GM23338 (cell line): ENCODE measurements around the gene CEP250. TPM values are rescaled to one million over a fixed set of nuclear protein-coding genes. Genes with fewer than 3 reads are reported as not detected.
"Not testable (repeated sequence)": the region's sequence is repeated elsewhere in the genome, so short reads cannot be mapped to it uniquely, and the experiment has no call there.

Experiments
- ATAC-seq: fragments of 200-7000 bp; cut with Tn5 transposase; 3 replicates; pipeline ENCODE4 v1.9.1; 2020
- DNase-seq: peaks from one replicate; pipeline ENCODE4 v3.0.0-alpha.2; 2015; ENCODE audit warnings: low spot score
- H2AFZ ChIP-seq: fragments of 200-600 bp; sonication (generic); 2 replicates; pipeline ENCODE4 v1.8.0; 2016; ENCODE audit warnings: antibody characterized with exemption, mild to moderate bottlenecking, moderate library complexity
- H3F3A ChIP-seq: fragments of 200-600 bp; sonication (generic); replicated peaks from 2 replicates; pipeline ENCODE4 v1.8.0; 2017; ENCODE audit warnings: antibody characterized with exemption, mixed run types, low read depth
- H3K27ac ChIP-seq: fragments of 200-600 bp; sonication (generic); 2 replicates; pipeline ENCODE4 v1.6.1; 2016; ENCODE audit warnings: low read depth
- H3K27me3 ChIP-seq: fragments of 200-600 bp; sonication (generic); 2 replicates; pipeline ENCODE4 v1.8.0; 2016; ENCODE audit warnings: mild to moderate bottlenecking, mixed run types, moderate library complexity; ENCODE audit not compliant: insufficient read depth
- H3K36me3 ChIP-seq: fragments of 200-600 bp; sonication (generic); 2 replicates; pipeline ENCODE4 v1.8.0; 2016; ENCODE audit warnings: mild to moderate bottlenecking; ENCODE audit not compliant: insufficient read depth
- H3K4me1 ChIP-seq: fragments of 200-600 bp; sonication (generic); 2 replicates; pipeline ENCODE4 v1.8.0; 2016; ENCODE audit warnings: mild to moderate bottlenecking, moderate library complexity; ENCODE audit not compliant: insufficient read depth
- H3K4me2 ChIP-seq: fragments of 200-600 bp; sonication (generic); 2 replicates; pipeline ENCODE4 v1.7.1; 2017; ENCODE audit warnings: mixed run types
- H3K4me3 ChIP-seq: fragments of 200-600 bp; sonication (generic); 2 replicates; pipeline ENCODE4 v1.6.1; 2016; ENCODE audit warnings: mixed run types
- H3K79me2 ChIP-seq: fragments of 200-600 bp; sonication (generic); replicated peaks from 2 replicates; pipeline ENCODE4 v1.8.0; 2017; ENCODE audit warnings: mild to moderate bottlenecking; ENCODE audit not compliant: insufficient read depth
- H3K9me2 ChIP-seq: fragments of 200-600 bp; sonication (generic); 2 replicates; pipeline ENCODE4 v1.8.0; 2017; ENCODE audit not compliant: insufficient read depth
- H4K20me1 ChIP-seq: fragments of 200-600 bp; sonication (generic); replicated peaks from 2 replicates; pipeline ENCODE4 v1.8.0; 2017; ENCODE audit warnings: mild to moderate bottlenecking; ENCODE audit not compliant: insufficient read depth
- H3K27ac Mint-ChIP-seq: 2 replicates; pipeline ENCODE4 v1.8.0; 2020; ENCODE audit warnings: inconsistent platforms, mild to moderate bottlenecking, moderate library complexity, mixed read lengths
- H3K27me3 Mint-ChIP-seq: 3 replicates; pipeline ENCODE4 v1.8.0; 2022; ENCODE audit warnings: low read depth, mild to moderate bottlenecking, moderate library complexity, mixed read lengths, inconsistent platforms; ENCODE audit not compliant: insufficient read depth, poor library complexity
- H3K36me3 Mint-ChIP-seq: 3 replicates; pipeline ENCODE4 v1.8.0; 2021; ENCODE audit warnings: low read depth, mild to moderate bottlenecking, inconsistent platforms, moderate library complexity, mixed read lengths
- H3K4me1 Mint-ChIP-seq: 3 replicates; pipeline ENCODE4 v1.8.0; 2020; ENCODE audit warnings: mild to moderate bottlenecking, inconsistent platforms, mixed read lengths
- H3K4me3 Mint-ChIP-seq: 3 replicates; pipeline ENCODE4 v1.8.0; 2021; ENCODE audit warnings: moderate library complexity, mild to moderate bottlenecking, inconsistent platforms, mixed read lengths
- H3K9me3 Mint-ChIP-seq: 3 replicates; pipeline ENCODE4 v1.8.0; 2020; ENCODE audit warnings: moderate library complexity, mild to moderate bottlenecking, inconsistent platforms, mixed read lengths
- CREB1 ChIP-seq: fragments of 250-450 bp; sonication (Bioruptor Pico); IDR thresholded peaks from 2 replicates; pipeline ENCODE4 v1.5.0; 2020; ENCODE audit warnings: low read depth, mild to moderate bottlenecking, moderate library complexity
- EZH2 ChIP-seq: fragments of 200-600 bp; sonication (generic); IDR thresholded peaks from one replicate; pipeline ENCODE4 v1.8.0; 2017; ENCODE audit warnings: antibody characterized with exemption, mild to moderate bottlenecking, low read depth; ENCODE audit not compliant: unreplicated experiment
- EZH2phosphoT487 ChIP-seq: fragments of 200-600 bp; sonication (generic); IDR thresholded peaks from one replicate; pipeline ENCODE4 v1.8.1; 2018; ENCODE audit warnings: antibody characterized with exemption; ENCODE audit not compliant: unreplicated experiment
- JUNB ChIP-seq: IDR thresholded peaks from one replicate; pipeline ENCODE4 v1.6.1; 2016; ENCODE audit warnings: antibody characterized with exemption; ENCODE audit not compliant: unreplicated experiment
- ZNF114 ChIP-seq: fragments of 250-450 bp; sonication (Bioruptor Pico); IDR thresholded peaks from 2 replicates; pipeline ENCODE4 v1.5.0; 2020; ENCODE audit warnings: mild to moderate bottlenecking, moderate library complexity
- polyA plus RNA-seq: library from polyadenylated mRNA; unstranded; fragments of >200 nt; fragmentation: Nextera tagmentation; extraction: Ambion mirVana; gene quantifications from 2 replicates; pipeline ENCODE4 v1.2.1, GENCODE V29; 2016
- total RNA-seq: library from RNA; depleted of rRNA; stranded (reverse); fragments of >200 nt; shearing (Covaris generic); gene quantifications from 2 replicates; pipeline ENCODE4 v1.2.3, GENCODE V29; 2014
- TF ChIP-seq, protein P1 (sequence below): fragments of 250-450 bp; sonication (Bioruptor Pico); IDR thresholded peaks from 2 replicates; pipeline ENCODE4 v1.5.0; 2020; ENCODE audit warnings: mild to moderate bottlenecking, moderate library complexity

CEP250 gene
- total and polyA plus RNA-seq, 2 experiments from 2014 or later = 28.0 to 29.1 TPM

DNA sequence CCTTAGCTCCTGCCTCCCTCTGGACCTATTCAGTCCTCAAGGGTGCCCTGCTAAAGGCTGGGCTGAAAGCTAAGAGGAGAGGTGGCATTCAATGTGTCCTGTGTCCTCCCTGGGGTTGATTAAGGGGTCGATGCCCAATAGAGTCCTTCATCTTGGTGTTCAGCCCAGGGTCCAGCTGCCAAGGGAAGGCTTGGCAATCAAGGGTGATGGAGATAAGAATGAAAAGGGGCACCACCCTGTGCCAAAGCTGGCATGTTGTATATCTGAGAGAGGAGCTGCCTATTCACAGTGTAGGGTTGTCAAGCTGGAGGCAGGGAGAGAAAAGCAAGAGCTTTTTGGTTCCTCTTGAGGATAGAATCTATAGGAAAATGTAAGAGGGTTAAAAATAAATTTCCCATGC lies 61.7 kb downstream of the CEP250 start (continued):
- TF ChIP-seq ZNF114 (CRISPR knock-in tag) (no peak), EZH2phosphoT487 (no peak), CREB1 (CRISPR knock-in tag) (no peak), JUNB (no peak), EZH2 (no peak)
- TF ChIP-seq, protein P1, sequence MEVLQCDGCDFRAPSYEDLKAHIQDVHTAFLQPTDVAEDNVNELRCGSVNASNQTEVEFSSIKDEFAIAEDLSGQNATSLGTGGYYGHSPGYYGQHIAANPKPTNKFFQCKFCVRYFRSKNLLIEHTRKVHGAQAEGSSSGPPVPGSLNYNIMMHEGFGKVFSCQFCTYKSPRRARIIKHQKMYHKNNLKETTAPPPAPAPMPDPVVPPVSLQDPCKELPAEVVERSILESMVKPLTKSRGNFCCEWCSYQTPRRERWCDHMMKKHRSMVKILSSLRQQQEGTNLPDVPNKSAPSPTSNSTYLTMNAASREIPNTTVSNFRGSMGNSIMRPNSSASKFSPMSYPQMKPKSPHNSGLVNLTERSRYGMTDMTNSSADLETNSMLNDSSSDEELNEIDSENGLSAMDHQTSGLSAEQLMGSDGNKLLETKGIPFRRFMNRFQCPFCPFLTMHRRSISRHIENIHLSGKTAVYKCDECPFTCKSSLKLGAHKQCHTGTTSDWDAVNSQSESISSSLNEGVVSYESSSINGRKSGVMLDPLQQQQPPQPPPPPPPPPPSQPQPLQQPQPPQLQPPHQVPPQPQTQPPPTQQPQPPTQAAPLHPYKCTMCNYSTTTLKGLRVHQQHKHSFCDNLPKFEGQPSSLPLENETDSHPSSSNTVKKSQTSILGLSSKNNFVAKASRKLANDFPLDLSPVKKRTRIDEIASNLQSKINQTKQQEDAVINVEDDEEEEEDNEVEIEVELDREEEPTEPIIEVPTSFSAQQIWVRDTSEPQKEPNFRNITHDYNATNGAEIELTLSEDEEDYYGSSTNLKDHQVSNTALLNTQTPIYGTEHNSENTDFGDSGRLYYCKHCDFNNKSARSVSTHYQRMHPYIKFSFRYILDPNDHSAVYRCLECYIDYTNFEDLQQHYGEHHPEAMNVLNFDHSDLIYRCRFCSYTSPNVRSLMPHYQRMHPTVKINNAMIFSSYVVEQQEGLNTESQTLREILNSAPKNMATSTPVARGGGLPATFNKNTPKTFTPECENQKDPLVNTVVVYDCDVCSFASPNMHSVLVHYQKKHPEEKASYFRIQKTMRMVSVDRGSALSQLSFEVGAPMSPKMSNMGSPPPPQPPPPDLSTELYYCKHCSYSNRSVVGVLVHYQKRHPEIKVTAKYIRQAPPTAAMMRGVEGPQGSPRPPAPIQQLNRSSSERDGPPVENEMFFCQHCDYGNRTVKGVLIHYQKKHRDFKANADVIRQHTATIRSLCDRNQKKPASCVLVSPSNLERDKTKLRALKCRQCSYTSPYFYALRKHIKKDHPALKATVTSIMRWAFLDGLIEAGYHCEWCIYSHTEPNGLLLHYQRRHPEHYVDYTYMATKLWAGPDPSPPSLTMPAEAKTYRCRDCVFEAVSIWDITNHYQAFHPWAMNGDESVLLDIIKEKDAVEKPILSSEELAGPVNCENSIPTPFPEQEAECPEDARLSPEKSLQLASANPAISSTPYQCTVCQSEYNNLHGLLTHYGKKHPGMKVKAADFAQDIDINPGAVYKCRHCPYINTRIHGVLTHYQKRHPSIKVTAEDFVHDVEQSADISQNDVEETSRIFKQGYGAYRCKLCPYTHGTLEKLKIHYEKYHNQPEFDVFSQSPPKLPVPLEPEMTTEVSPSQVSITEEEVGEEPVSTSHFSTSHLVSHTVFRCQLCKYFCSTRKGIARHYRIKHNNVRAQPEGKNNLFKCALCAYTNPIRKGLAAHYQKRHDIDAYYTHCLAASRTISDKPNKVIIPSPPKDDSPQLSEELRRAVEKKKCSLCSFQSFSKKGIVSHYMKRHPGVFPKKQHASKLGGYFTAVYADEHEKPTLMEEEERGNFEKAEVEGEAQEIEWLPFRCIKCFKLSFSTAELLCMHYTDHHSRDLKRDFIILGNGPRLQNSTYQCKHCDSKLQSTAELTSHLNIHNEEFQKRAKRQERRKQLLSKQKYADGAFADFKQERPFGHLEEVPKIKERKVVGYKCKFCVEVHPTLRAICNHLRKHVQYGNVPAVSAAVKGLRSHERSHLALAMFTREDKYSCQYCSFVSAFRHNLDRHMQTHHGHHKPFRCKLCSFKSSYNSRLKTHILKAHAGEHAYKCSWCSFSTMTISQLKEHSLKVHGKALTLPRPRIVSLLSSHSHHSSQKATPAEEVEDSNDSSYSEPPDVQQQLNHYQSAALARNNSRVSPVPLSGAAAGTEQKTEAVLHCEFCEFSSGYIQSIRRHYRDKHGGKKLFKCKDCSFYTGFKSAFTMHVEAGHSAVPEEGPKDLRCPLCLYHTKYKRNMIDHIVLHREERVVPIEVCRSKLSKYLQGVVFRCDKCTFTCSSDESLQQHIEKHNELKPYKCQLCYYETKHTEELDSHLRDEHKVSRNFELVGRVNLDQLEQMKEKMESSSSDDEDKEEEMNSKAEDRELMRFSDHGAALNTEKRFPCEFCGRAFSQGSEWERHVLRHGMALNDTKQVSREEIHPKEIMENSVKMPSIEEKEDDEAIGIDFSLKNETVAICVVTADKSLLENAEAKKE = no peak

DNA sequence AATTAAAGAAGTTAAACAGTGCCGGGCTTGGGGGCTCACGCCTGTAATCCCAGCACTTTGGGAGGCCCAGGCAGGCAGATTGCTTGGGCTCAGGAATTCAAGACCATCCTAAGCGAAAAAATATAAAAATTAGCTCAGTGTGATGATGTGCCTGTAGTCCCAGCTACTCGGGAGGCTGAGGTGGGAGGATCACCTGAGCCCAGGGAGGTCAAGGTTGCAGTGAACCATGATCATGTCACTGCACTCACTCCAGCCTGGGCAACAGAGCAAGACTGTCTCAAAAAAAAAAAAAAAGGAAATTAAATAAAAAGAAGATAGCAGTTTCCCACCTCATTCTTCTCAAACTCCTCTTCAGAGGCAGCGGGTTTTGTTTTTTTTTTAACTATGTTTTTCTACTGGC lies 62.4 kb downstream of the CEP250 start:
- not testable (repeated sequence) for H4K20me1 ChIP-seq, H3K4me1 ChIP-seq, ATAC-seq, H3K27ac Mint-ChIP-seq, H3K9me3 Mint-ChIP-seq, H3K36me3 ChIP-seq, H2AFZ ChIP-seq, H3K4me3 Mint-ChIP-seq, H3K4me3 ChIP-seq, H3K79me2 ChIP-seq, H3F3A ChIP-seq, H3K36me3 Mint-ChIP-seq, H3K4me2 ChIP-seq, H3K9me2 ChIP-seq, H3K27me3 ChIP-seq, DNase-seq, H3K4me1 Mint-ChIP-seq, H3K27ac ChIP-seq
- peaks cover 16% of the 10 kb centered on the region for H3K27me3 Mint-ChIP-seq
